Activated T-cell treated with anti-CD3 and anti-CD28 coated beads, Interleukin-2, amount 50 U/mL, for 1 hour (primary cell): ENCODE results near the gene THOC7.

ENCODE experiments used
- DNase-seq: peaks from one replicate; pipeline ENCODE4 v3.0.0-alpha.2; 2020

Gene THOC7

DNA sequence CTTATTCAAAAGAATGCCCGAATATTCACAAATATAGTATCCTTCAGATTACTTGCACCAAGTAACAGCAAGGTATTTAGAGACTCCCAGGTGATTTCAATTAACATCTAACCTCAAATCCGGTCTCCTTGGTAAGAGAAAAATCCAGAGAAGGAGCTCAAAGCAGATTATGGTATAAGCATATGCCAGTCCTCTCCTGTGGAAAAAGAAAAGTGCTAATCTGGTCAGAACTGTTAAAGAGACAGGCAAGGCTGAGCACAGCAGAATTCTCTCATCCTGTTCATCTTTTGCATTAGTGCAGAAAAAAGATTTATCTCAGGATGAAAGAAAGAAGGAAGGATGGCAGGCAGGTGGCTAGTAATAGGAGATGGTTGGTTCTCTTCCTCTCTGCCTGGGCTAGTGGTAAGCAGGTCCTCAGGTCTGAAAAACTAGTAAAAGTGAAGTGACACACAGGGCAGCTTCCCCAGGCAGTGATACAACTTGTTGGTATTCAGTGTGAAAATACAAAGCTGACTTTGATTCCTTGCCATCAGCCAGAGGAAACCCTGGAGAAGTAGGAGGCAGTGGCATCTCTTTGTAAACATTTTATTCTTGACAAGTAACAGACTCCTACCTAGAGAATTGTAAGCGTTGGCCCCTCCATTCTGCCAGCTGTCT lies 14.3 kb upstream of the THOC7 start:
- no peak for DNase-seq

DNA sequence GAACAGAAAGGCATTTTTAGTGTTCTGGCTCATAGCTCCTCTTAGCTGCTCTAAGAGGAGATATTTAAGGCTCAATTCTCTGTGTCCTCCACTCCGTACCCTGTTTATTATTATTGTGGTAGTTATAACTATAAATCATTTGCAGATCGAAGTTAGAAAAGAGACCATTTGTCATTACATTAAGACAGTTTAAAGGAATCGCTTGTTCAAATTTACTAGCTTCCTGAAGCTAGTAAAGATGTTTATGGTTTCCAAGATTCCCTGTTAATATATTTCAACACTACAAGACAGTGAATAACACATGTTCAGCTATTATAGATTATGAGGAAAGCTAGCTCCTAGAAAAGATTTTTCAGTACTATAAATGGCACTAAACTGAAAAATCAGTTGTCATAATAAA lies 12.7 kb upstream of the THOC7 start:
- no peak for DNase-seq

GRCh38 chr3:63875510-63875909 lies 11.9 kb upstream of the THOC7 start:
- no peak for DNase-seq

GRCh38 chr3:63874769-63875168 lies 11.2 kb upstream of the THOC7 start:
- DNase-seq: no peak

DNA sequence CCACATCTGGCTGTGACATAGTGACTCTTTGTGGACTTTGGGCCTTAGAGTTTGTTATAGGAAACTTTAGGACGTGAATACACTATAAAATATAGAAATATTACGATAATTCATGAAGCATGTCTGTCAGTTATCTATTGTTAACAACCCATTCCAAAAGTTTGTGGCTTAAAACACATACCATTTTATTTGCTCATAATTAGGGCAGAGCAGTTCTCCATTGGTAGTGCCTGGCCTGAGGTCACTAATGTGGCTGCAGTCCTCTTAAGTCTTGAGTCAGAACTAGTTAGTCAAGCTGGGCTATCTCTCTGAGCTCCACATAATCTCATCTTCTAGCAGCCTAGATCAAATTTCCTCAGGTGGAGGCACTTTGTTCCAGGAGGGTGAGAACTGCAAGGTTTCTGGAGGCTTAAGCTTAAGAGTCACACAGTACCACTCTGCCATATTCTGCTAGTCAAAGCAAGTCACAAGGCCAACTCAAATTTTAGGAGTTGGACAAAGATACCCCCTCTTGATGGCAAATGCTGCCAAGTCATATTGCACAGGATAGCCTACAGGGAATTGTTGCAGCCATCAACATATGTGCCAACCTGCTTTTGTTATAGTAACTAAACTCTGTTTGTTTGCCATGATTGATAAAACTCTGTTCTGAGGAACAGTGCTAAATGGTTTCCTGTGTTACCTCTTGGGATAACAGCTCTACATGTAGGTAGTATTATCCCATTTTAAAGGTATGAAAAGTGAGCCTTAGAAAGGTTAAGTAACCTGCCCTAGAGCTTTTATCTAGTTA lies 8.7 kb upstream of the THOC7 start:
- DNase-seq: no peak

DNA sequence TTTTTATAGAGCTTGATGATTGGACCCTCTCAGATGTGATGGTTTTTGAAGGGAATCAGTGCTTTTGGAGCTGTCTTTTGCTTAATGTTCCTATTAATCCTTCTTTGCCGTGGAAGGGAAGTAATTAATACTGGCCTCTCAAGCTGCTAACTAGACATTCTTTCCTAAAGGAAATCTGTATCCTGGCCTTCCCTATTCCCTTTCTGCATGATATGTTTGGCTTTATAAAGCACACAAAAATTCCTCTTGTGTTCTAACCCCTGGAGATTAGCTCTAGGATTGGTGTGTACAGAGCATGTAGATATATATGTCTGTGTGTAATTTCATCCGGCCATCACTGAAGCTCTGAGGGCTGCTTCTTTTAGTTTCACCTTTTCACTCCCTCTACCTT lies 7.0 kb upstream of the THOC7 start:
- DNase-seq: no peak

DNA sequence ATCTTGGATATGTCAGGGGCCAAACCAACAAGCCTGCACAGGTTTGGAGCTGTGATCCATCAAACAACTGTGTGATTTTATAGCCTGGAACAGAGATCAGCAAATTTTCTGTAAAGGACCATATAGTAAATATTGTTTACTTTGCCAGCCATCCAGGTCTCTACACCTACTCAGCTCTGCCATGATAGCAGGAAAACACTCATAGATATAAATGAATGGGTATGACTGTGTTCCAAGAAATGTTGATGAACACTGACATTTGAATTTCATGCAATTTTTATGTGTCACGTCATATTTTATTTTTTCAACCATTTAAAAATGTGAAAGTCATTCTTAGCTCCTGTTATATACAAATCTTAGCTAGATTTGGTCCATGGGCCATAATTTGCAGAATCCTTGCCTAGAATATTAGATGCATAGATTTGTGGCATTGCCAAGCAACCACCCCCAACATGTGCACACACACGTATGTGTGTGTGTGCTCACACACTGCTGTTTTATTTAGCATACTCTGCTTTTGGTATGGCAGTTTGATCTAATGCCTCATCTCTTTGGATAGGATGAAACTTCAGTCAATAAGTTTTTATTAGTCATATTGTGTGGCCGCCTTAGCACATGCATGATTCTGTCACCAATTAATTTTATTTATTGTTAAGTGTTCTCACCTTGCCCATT lies 6.5 kb upstream of the THOC7 start:
- DNase-seq: no peak

DNA sequence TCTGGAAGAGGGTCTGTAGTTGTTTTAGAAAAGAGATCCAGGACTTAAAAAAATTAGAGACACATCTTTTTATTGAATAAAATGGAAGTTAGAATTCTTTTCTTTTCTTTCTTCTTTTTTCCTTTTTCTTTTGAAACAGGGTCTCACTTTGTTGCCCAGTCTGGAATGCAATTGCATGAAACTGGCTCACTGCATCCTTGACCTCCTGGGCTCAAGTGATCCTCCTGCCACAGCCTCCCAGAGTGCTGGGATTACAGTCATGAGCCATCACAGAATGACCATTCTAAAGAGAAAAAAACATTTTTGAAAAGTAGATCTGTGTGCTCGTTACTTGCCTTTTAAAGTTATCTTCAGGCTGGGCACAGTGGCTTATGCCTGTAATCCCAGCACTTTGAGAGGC lies 3.6 kb upstream of the THOC7 start:
- DNase-seq: no peak

GRCh38 chr3:63864965-63865327 lies 1.3 kb upstream of the THOC7 start:
- no peak for DNase-seq

DNA sequence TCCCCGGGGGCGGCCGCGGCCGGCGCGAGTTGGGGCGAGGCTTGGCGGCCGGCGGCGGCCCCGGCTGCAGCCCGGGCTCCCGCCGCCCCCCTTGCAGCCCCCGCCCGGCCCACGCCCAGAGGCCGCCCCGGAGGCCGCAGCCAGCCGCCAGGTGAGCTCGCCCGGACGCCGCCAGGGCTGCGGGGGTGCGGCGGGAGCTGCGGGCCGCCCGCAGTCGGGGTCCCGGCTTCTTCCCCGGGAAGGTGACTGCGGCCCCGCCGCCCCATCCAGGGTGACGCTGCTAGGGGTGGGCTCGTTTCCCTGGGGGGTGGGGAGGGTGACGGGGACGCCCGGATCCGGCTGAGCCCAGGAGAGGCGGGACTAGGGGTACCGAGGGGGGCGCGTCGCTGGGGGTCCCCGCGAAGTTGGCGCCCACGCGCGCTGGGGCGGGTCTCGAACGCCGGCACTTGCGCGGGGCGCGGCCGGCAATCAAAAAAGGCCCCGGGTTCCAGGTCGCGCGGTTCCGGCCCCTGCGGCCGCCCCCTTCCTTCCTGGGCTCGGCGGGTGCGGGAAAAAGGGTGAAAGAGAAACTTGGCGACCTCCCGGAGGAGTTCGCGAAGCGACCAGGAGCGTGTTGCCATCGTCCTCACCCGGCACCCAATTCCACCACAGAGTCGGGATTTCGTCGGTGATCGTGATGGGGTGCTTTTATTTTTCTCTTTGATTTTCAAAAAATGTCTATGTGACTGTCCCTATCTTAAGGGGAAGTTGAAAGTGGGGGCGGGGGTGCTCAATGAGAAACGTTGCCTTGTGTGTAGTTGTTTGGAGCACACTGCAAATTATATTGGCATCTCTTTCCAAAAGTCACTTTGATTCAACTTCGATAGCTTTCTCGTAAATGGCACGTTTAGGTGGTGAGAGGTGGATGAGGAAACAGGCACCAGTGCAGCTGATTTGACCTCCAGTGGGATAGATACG lies 681 bp upstream of the THOC7 start:
- DNase-seq: peak; percentile 65

DNA sequence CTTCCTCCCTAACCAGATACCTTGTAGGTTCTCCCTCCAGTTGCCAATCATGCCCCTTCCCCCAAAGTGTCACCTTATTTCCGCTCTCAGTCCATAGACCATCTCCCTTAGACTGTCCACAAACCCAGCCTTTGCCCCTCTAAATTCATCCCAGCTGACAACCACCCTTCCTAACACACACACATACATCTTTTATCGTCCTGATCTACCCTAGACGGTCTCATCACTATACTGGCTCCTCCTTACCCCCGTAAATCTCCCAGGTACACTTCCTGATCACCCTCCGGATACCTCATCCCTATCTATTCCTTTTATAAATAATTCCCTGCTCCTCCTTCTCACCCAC lies 828 bp downstream of the THOC7 start:
- no peak for DNase-seq

DNA sequence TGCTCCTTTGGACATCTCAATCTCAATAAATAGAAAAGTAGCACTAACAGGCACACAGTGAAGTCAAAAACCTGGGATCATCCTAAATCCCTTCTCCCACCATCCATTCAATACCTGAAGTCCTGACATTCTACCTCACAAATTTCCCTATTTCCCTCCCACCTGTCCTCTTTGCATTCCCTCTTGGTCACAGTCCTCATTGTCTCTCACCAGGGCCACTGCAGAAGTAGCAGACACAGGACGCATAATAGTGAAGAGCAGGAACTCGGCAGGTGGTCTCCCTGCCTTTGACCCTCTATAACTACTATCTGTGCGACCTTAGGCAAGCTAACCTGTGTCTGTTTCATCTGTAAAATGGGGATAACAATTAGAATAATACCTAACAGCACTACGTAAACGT lies 2.3 kb downstream of the THOC7 start:
- DNase-seq: no peak

DNA sequence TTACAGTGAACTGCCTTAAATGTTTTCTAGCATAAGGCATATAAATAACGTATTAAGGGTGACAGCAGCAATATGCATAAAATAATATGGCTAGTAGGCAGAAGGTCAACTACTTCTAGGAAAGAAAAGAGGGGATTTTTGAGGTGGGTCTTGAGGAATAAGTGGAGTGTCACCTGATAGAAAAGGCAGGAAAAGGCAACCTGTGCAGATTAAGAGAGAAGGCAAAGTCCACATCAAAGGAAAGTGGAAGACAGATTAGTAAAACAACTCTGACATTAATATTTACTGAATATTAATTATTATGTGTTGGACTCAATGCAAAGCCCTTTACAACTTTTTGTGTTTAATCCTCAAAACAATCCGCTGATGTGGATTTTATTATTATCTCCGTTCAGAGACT lies 2.8 kb downstream of the THOC7 start:
- no peak for DNase-seq

DNA sequence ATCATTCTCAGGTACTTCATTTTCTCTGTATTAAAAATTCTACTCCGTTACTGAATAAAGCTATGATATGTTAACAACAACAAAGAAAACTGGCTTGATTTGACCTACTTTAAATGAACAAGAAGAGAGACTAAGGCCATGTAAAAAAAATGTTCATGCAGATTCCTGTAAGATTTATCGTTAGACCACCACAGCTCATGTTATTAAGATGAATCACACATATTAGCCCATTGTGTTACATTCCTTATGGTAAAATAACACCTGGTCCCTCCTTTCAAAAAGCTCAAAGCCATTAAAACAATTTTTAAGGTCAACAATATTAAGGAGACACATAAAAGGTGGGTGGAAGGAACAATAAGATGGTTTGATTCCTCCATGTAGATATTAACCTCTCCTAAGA lies 6.3 kb downstream of the THOC7 start:
- no peak for DNase-seq

GRCh38 chr3:63855333-63855940 lies 8.2 kb downstream of the THOC7 start:
- no peak for DNase-seq

DNA sequence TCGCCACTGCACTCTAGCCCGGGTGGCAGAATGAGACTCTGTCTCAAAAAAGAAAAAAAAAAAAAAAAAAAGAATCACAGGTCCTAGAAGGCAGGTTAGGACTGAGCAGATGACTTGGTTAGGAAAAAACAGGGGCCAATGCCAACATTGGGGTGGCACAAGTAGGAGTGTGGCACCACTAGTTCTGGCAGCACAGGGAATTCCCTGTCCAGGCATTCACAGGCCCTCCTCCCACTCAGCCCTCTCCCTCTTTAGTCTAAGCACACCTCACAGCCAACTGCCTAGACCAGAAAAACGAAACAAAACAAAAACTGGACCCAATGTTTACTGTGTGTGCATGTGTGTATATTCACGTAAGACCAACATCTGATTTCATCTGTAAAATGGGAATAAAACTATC lies 10.5 kb downstream of the THOC7 start:
- no peak for DNase-seq

DNA sequence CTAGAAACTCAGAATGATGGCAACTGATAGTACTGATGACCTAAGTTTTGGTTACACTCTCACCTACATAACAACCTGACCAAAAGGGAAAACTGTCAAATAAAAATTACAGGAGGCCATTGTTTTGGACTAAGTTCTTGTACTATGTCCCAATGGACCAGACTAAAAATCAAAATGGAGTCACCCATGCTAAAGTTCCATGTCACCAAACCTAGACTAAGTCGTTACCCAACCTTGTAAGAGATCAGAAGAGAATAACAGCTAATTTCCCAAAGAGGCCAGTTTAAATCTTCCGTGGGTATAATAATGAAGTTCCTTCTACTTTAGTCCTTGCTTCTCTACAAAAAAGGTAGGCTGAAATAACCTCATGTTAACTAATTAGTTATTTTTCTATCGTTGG lies 12.3 kb downstream of the THOC7 start:
- DNase-seq: no peak

DNA sequence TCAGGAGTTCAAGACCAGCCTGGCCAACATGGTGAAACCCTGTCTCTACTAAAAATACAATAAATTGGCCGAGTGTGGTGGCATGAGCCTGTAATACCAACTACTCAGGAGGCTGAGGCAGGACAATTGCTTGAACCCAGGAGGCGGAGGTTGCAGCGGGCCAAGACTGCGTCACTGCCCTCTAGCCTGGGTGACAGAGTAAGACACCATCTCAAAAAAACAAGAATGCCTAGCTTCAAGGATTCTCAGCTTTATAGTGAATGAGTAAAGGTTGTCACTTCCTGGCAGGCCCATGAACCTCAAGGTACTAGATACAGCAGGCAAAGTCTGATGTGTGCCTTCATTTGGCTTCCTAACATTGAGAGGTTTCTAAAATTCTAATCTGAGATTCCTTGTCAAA lies 14.4 kb downstream of the THOC7 start:
- DNase-seq: no peak

- DNase-seq: no peak
Measured at GRCh38 chr3:63847718-63848450, 15.7 kb downstream of the THOC7 start.

- DNase-seq: no peak
Measured at GRCh38 chr3:63845215-63845614, 18.4 kb downstream of the THOC7 start.

GRCh38 chr3:63842127-63842526 lies 21.5 kb downstream of the THOC7 start:
- no peak for DNase-seq

DNA sequence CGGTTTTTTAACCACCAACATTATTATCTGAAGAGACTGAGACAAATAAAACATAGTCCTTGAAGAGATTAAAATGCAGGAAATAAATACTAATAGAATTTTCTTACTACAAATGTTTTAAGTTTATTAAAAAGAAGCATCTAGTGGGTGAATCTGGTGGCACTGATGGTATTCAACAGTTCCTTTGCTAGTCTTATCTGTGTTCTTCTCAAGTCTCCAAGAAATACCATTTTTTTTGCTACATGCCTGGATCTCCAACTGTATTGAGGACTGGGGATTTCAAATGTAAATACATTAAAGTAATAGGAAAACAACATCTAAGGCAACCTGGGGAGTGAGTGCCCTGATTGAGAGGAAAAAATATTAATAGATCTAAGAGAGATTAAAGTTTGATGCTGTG lies 21.9 kb downstream of the THOC7 start:
- no peak for DNase-seq
